Right lobe of liver (tissue), 6 donors: Measurements from ENCODE around the gene TCF12. TPM values are rescaled to one million over a fixed set of nuclear protein-coding genes. Genes with fewer than 3 reads are reported as not detected.

Source experiments
- ATAC-seq, 4 donors: fragments of 200-7000 bp; cut with Tn5 transposase; one replicate each; pipeline ENCODE4 v1.9.1; 2020; ENCODE audit warnings: mild to moderate bottlenecking in 4 of 4, moderate library complexity in 4 of 4
- DNase-seq, 3 donors: peaks; one replicate each; pipeline ENCODE4 v3.0.0-alpha.2; 2020
- H3K27ac ChIP-seq, 3 donors: fragments of 200-600 bp; one replicate each; pipeline ENCODE4 v1.8.0; 2022
- H3K27me3 ChIP-seq, 2 donors: fragments of 200-600 bp; one replicate each; pipeline ENCODE4 v1.8.0; 2022
- H3K36me3 ChIP-seq, 4 donors: fragments of 200-600 bp; sonication (generic) in 1 of 4; one replicate each; pipeline versions ENCODE4 v1.5.1 to v1.8.0; 2017 to 2022; ENCODE audit warnings: control low read depth in 1 of 4
- H3K4me1 ChIP-seq, 4 donors: fragments of 200-600 bp; sonication (generic) in 1 of 4; one replicate each; pipeline versions ENCODE4 v1.5.1 to v1.8.0; 2017 to 2022; ENCODE audit warnings: control low read depth in 1 of 4
- H3K4me3 ChIP-seq, 3 donors: fragments of 200-600 bp; one replicate each; pipeline ENCODE4 v1.8.0; 2022
- H3K9me3 ChIP-seq, 4 donors: fragments of 200-600 bp; sonication (generic) in 1 of 4; one replicate each; pipeline versions ENCODE4 v1.5.1 to v1.8.0; 2017 to 2022; ENCODE audit warnings: control low read depth in 1 of 4
- CTCF ChIP-seq, 4 donors: fragments of 200-600 bp in 3 of 4; fragments of 450-650 bp in 1 of 4; IDR thresholded peaks; one replicate each; pipeline versions ENCODE4 v1.5.1 to v1.8.0; 2016 to 2022; ENCODE audit warnings: antibody characterized with exemption in 4 of 4, mild to moderate bottlenecking in 2 of 4
- POLR2A ChIP-seq: fragments of 450-650 bp; IDR thresholded peaks from one replicate; pipeline ENCODE4 v1.6.1; 2017; ENCODE audit warnings: antibody characterized with exemption, mild to moderate bottlenecking
- WGBS: methylation state at CpG from one replicate; pipeline ENCODE4 v1.1.6; 2018; ENCODE audit warnings: low coverage, low lambda C conversion rate; ENCODE audit not compliant: insufficient coverage; ENCODE audit errors: missing lambda C conversion rate; 5-methylcytosine and 5-hydroxymethylcytosine counted together
- intact Hi-C, 2 donors: fragments of 100-400 bp; cut with DNase I; formaldehyde crosslinking; loops; one replicate each; pipeline versions ENCODE4 v1.11.2 to v1.14.1; 2022
- total RNA-seq, 6 experiments: library from RNA; depleted of rRNA in 2 of 6; stranded (reverse); fragments of >200 nt in 2 of 6; fragmentation: NEBNext Ultra II Directional in 3 of 6; extraction: Animal tissue kit (Norgen Biotek cat#: 25700) in 3 of 6; gene quantifications; one replicate each; pipeline versions ENCODE4 v1.1.0 to v1.2.4, GENCODE V29; 2016 to 2023
- donor health status: DM: no; HTN: yes; CAD: no.
- donor health status: DM: no; HTN: no; CAD: no.
- donor health status: DM: no; HTN: no; CAD: no.
- donor health status: DM: no; HTN: yes; CAD: no.
- donor health status: DM: no; HTN: yes; CAD: no.

The TCF12 gene
- total RNA-seq, 6 experiments from 2014 or later = 28.9 to 41.9 (median 35.3) TPM

- TF ChIP-seq POLR2A (no peak), CTCF (IDR thresholded peaks at IDR 0.05) (no peak)
- no peak for ATAC-seq
Observed at GRCh38 chr15:57319919-57320560, 401.6 kb downstream of the TCF12 start.

GRCh38 chr15:57320631-57321220 is 402.3 kb downstream of the TCF12 start:
- intact Hi-C loops = no loop called here
- no peak for TF ChIP-seq POLR2A
- no peak for TF ChIP-seq CTCF (IDR thresholded peaks at IDR 0.05)
- no peak overlapping the region for H3K4me3 ChIP-seq
- peak in 1 of 3 donors; percentile 15 for DNase-seq
- H3K9me3 ChIP-seq = no peaks in the 10 kb centered on the region
- H3K27ac ChIP-seq = no peak overlapping the region
- 70% methylated on average over 17 of the region's 17 CpGs for WGBS
- no peaks in the 10 kb centered on the region for H3K36me3 ChIP-seq
- peak in 1 of 4 donors; percentile 20 for ATAC-seq
- no peaks in the 10 kb centered on the region for H3K27me3 ChIP-seq
- H3K4me1 ChIP-seq = no peaks in the 10 kb centered on the region

More at GRCh38 chr15:57319919-57320560, 401.6 kb downstream of the TCF12 start:
- Histone ChIP-seq H3K4me3 (no peak overlapping the region), H3K9me3 (no peaks in the 10 kb centered on the region), H3K27ac (no peak overlapping the region), H3K36me3 (no peaks in the 10 kb centered on the region), H3K27me3 (no peaks in the 10 kb centered on the region), H3K4me1 (no peaks in the 10 kb centered on the region)
- DNase-seq = no peak
- intact Hi-C loops = loop anchor here in 1 of 2 donors (10.0 kb wide), 1 partner anchor 505 kb away; no protein-coding TSS in a partner anchor
- WGBS = 100% methylated on average over 3 of the region's 23 CpGs

GRCh38 chr15:57321485-57321884 is 403.0 kb downstream of the TCF12 start:
- ATAC-seq (no peak), DNase-seq (peak in 1 of 3 donors; percentile 10)
- intact Hi-C loops = no loop called here
- H3K4me1 ChIP-seq = no peaks in the 10 kb centered on the region
- no peaks in the 10 kb centered on the region for H3K27me3 ChIP-seq
- H3K36me3 ChIP-seq = no peaks in the 10 kb centered on the region
- TF ChIP-seq CTCF (IDR thresholded peaks at IDR 0.05) = no peak
- no peak for TF ChIP-seq POLR2A
- no peak overlapping the region for H3K27ac ChIP-seq
- no peaks in the 10 kb centered on the region for H3K9me3 ChIP-seq
- 79% methylated on average over 3 of the region's 3 CpGs for WGBS
- H3K4me3 ChIP-seq = no peak overlapping the region

GRCh38 chr15:57321973-57322601 is 403.6 kb downstream of the TCF12 start:
- TF ChIP-seq CTCF (IDR thresholded peaks at IDR 0.05) (no peak), POLR2A (no peak)
- Histone ChIP-seq H3K36me3 (no peaks in the 10 kb centered on the region), H3K4me1 (no peaks in the 10 kb centered on the region), H3K27me3 (no peaks in the 10 kb centered on the region), H3K27ac (no peak overlapping the region), H3K4me3 (no peak overlapping the region), H3K9me3 (no peaks in the 10 kb centered on the region)
- 77% methylated on average over 13 of the region's 13 CpGs for WGBS
- intact Hi-C loops = no loop called here
- ATAC-seq (no peak), DNase-seq (peak in 1 of 3 donors; percentile 16)
